Progenitor cell of endocrine pancreas (in vitro differentiated cells): ENCODE results near the gene TMPRSS6. TPM values are rescaled to one million over a fixed set of nuclear protein-coding genes. Genes with fewer than 3 reads are reported as not detected.

Source experiments
- DNase-seq: peaks from one replicate; pipeline ENCODE4 v3.0.0; 2021; ENCODE audit warnings: low spot score; ENCODE audit not compliant: unreplicated experiment
- H3K27ac Mint-ChIP-seq: 2 replicates; pipeline ENCODE4 v1.8.0; 2021; ENCODE audit warnings: mild to moderate bottlenecking, moderate library complexity, mixed read lengths
- H3K27me3 Mint-ChIP-seq: 2 replicates; pipeline ENCODE4 v1.8.0; 2021; ENCODE audit warnings: mixed read lengths
- H3K36me3 Mint-ChIP-seq: 2 replicates; pipeline ENCODE4 v1.8.0; 2022; ENCODE audit warnings: mixed read lengths; ENCODE audit not compliant: insufficient read depth
- H3K4me1 Mint-ChIP-seq: 2 replicates; pipeline ENCODE4 v1.8.0; 2021; ENCODE audit warnings: low read depth, mixed read lengths
- H3K4me3 Mint-ChIP-seq: 2 replicates; pipeline ENCODE4 v1.8.0; 2021; ENCODE audit warnings: low read depth, mild to moderate bottlenecking, moderate library complexity, mixed read lengths
- H3K9me3 Mint-ChIP-seq: 2 replicates; pipeline ENCODE4 v1.8.0; 2021; ENCODE audit warnings: low read depth, mixed read lengths
- total RNA-seq: library from RNA; stranded (reverse); gene quantifications from 2 replicates; pipeline ENCODE4 v1.2.1, GENCODE V29; 2021
- TF ChIP-seq, protein P1 (sequence below): fragments of 200-600 bp; sonication (generic); IDR thresholded peaks from one replicate; pipeline ENCODE4 v1.5.0; 2021; ENCODE audit warnings: antibody characterized with exemption, mild to moderate bottlenecking; ENCODE audit not compliant: unreplicated experiment

Gene TMPRSS6
- total RNA-seq, 1 donor from 2014 or later = 12.6 TPM

DNA sequence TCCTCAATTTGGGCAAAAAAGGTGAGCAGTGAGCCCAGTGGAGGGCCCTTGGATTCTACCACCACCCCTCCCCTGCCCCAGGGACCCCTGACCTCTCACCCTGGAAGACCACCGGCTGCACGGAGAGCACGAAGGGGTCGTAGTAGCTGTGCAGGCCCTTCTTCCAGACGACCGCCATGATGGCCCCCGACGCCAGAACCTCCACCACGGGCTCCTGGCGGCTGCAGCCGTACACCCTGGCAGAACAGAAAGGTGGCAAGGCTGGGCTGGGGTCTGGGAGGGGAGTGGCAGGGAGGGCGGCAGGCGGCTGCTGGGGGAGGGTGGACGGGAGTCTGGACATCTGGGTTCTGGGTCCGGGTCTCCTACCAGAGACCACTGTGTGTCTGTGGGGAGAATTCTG lies 23.3 kb downstream of the TMPRSS6 start:
- no peak overlapping the region for H3K4me3 Mint-ChIP-seq
- peaks cover 2% of the 10 kb centered on the region for H3K36me3 Mint-ChIP-seq
- no peaks in the 10 kb centered on the region for H3K4me1 Mint-ChIP-seq
- no peaks in the 10 kb centered on the region for H3K9me3 Mint-ChIP-seq
- TF ChIP-seq, protein P1, sequence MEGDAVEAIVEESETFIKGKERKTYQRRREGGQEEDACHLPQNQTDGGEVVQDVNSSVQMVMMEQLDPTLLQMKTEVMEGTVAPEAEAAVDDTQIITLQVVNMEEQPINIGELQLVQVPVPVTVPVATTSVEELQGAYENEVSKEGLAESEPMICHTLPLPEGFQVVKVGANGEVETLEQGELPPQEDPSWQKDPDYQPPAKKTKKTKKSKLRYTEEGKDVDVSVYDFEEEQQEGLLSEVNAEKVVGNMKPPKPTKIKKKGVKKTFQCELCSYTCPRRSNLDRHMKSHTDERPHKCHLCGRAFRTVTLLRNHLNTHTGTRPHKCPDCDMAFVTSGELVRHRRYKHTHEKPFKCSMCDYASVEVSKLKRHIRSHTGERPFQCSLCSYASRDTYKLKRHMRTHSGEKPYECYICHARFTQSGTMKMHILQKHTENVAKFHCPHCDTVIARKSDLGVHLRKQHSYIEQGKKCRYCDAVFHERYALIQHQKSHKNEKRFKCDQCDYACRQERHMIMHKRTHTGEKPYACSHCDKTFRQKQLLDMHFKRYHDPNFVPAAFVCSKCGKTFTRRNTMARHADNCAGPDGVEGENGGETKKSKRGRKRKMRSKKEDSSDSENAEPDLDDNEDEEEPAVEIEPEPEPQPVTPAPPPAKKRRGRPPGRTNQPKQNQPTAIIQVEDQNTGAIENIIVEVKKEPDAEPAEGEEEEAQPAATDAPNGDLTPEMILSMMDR = no peak
- no peak overlapping the region for H3K27ac Mint-ChIP-seq
- DNase-seq = no peak
- H3K27me3 Mint-ChIP-seq = peaks cover 19% of the 10 kb centered on the region

DNA sequence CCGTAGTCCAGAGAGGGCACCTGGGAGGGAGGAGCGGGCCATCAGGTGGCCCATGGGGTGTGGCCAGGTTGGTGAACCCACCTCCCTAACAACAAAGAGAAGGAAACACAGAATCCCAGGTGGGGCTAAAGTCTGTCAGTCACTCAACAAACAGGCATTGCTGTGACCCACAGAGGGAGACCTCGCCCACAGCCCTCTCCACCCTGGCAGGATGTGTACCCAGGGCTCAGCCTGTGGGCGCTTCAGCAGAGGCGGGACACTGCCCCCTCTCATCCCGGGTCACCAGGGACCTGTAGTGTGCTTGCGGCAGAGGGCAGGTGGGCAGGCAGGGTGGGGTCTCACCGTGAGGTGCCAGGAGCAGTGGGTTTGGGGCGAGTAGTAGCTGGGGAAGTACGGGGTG lies 25.1 kb downstream of the TMPRSS6 start:
- H3K36me3 Mint-ChIP-seq = peaks cover 2% of the 10 kb centered on the region

DNA sequence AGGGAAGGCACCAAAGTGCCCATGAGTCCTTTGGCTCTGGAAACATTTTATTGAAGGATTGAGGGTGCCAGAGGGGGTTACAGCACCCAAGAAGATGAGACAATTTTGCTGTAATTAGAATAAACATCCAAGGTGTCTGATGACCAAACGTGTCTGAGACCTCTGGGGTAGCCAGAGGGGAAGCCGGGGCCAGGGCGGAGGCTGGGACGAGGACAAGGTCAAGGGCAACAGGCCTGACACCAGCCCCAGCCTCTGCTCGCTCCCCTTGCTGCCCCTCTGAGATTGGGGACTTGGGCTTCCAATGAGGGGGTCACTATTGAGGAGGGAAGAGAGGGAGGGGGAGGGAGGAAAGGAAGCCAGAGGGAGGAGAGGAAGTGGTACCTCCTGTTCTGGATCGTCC lies 25.6 kb downstream of the TMPRSS6 start:
- no peak for DNase-seq
- TF ChIP-seq, protein P1 = no peak
- peaks cover 30% of the 10 kb centered on the region for H3K27me3 Mint-ChIP-seq
- H3K4me1 Mint-ChIP-seq = no peaks in the 10 kb centered on the region
- H3K4me3 Mint-ChIP-seq = no peak overlapping the region
- no peak overlapping the region for H3K27ac Mint-ChIP-seq
- peaks cover 2% of the 10 kb centered on the region for H3K36me3 Mint-ChIP-seq
- H3K9me3 Mint-ChIP-seq = no peaks in the 10 kb centered on the region

More for the DNA sequence above, 25.1 kb downstream of the TMPRSS6 start:
- DNase-seq = no peak
- no peaks in the 10 kb centered on the region for H3K4me1 Mint-ChIP-seq
- peaks cover 27% of the 10 kb centered on the region for H3K27me3 Mint-ChIP-seq
- TF ChIP-seq, protein P1 = no peak
- no peak overlapping the region for H3K27ac Mint-ChIP-seq
- H3K4me3 Mint-ChIP-seq = no peak overlapping the region
- H3K9me3 Mint-ChIP-seq = no peaks in the 10 kb centered on the region

DNA sequence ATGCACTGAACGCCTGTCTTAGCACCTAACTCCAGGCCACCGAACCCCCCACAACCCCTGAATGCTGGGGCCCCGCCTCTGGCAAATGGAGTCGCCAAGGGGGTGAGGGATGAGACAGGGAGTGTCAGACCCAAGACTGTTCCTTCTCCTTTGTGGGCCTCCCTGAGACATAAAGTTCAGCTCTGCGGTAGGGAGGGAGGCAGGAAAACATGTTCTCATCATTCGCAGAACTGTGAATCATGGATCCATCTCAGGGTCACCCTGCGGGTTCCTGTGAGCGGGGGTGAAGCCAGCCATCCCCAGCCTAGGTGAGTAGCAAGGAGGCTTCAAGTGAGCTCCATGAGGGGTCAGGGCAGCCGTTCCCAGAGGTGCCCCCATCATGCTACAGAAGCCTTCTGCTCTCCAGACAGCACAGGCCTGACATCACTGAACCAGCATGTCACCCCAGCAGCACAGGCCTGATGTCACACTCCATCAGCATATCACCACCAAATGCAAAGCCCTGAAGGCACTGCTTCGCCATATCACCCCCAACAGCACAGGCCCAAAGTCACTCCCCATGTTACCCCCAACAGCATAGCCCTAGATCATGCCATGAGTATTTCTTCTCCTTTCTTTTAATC lies 27.2 kb downstream of the TMPRSS6 start:
- H3K27me3 Mint-ChIP-seq = peaks cover 35% of the 10 kb centered on the region
- H3K4me3 Mint-ChIP-seq = no peak overlapping the region
- H3K27ac Mint-ChIP-seq = no peak overlapping the region
- H3K9me3 Mint-ChIP-seq = no peaks in the 10 kb centered on the region
- peaks cover 2% of the 10 kb centered on the region for H3K4me1 Mint-ChIP-seq
- TF ChIP-seq, protein P1 = no peak
- peaks cover 2% of the 10 kb centered on the region for H3K36me3 Mint-ChIP-seq
- no peak for DNase-seq

DNA sequence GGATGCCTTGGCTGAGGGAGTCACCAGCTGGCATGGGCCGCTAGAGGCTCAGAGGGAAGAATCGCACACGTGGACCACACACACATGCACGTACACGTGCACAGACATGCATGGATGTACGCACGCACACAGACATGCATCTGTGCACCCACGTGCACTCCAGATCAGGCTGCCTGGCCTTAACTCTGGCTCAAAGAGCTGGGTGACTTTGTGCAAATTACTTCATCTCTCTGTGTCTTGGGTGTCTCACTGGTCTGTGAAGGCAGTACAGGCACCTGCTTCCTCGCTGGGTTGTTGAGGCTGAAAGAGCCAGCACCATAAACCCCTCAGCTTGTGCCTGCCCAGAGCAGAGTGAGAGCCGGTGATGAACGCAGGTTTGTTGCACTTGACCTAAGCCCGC lies 28.7 kb downstream of the TMPRSS6 start:
- DNase-seq = no peak
- peaks cover 46% of the 10 kb centered on the region for H3K27me3 Mint-ChIP-seq
- H3K27ac Mint-ChIP-seq = no peak overlapping the region
- H3K36me3 Mint-ChIP-seq = peaks cover 2% of the 10 kb centered on the region
- no peak overlapping the region for H3K4me3 Mint-ChIP-seq
- H3K9me3 Mint-ChIP-seq = no peaks in the 10 kb centered on the region
- peaks cover 2% of the 10 kb centered on the region for H3K4me1 Mint-ChIP-seq
- TF ChIP-seq, protein P1 = no peak
